ENCODE measurements around the gene TTF1. TPM values are rescaled to one million over a fixed set of nuclear protein-coding genes. Genes with fewer than 3 reads are reported as not detected.

The TTF1 gene
- total RNA-seq, 4 donors from 2014 or later, result 11.9 to 18.2 (median 12.8) TPM

DNA sequence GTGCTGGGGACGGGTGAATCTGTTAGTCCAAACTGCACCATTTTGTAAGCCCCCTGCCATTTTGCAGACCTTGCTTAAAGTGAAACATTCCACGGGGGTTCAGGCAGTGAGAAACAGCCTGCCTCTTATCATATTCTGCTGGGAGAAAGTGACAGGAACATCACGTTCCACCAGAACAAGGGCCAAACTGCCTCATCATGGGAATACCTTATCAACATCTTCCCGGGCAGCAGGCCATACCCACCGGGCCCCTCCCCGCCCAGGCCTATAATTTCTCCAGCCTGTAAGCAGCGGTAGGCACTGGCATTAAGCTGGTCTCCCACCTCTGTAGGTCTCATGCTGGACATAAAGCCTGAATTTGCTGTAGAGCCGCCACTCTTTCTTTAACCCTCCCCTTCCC lies 1.9 kb upstream of the TTF1 start:
- in situ Hi-C loops (cut with MboI; ENCODE audit: low sequenced_read_pairs in 4 of 4), result loop anchor here in 2 of 4 donors (25.0 kb wide), 3 partner anchors 104 to 646 kb away; no protein-coding TSS in a partner anchor
- peaks cover 26 to 32% of the 10 kb centered on the region in 2 donors for H3K4me1 ChIP-seq
- ATAC-seq (no peak), DNase-seq (no peak)
- no peaks in the 10 kb centered on the region for H3K36me3 ChIP-seq
- intact Hi-C loops (cut with DNase I; ENCODE audit: low total_unique reads), result no loop called here
- no peak overlapping the region for H3K27ac ChIP-seq
- TF ChIP-seq, protein P1, sequence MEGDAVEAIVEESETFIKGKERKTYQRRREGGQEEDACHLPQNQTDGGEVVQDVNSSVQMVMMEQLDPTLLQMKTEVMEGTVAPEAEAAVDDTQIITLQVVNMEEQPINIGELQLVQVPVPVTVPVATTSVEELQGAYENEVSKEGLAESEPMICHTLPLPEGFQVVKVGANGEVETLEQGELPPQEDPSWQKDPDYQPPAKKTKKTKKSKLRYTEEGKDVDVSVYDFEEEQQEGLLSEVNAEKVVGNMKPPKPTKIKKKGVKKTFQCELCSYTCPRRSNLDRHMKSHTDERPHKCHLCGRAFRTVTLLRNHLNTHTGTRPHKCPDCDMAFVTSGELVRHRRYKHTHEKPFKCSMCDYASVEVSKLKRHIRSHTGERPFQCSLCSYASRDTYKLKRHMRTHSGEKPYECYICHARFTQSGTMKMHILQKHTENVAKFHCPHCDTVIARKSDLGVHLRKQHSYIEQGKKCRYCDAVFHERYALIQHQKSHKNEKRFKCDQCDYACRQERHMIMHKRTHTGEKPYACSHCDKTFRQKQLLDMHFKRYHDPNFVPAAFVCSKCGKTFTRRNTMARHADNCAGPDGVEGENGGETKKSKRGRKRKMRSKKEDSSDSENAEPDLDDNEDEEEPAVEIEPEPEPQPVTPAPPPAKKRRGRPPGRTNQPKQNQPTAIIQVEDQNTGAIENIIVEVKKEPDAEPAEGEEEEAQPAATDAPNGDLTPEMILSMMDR (IDR thresholded peaks at IDR 0.05 in 4 of 5, conservative IDR thresholded peaks at IDR 0.05 in 1 of 5), result no peak
- TF ChIP-seq POLR2A (IDR thresholded peaks at IDR 0.05), result no peak
- H3K4me3 ChIP-seq, result no peak overlapping the region
- H3K27me3 ChIP-seq, result peaks cover 41 to 43% (median 41%) of the 10 kb centered on the region in 3 donors
- no peaks in the 10 kb centered on the region for H3K9me3 ChIP-seq

DNA sequence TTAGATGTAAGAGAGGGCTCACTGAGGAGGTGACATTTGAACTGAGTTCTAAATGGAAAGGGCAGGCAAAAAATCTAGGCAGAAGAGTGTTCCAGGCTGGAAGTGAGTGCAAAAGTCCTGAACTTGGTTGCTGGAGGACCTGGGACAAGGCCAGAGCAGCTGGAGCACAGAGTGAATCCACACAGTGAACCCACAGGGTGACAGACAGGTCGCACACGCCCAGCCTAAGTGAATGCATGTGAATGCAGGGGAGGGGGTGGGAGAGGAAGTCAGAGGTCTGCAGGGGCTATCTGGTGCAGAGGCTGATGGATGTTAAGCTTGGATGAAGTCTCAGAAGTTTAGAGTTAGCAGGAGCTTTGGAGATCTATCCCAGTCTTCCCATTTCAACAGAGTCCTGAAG lies 556 bp upstream of the TTF1 start:
- TF ChIP-seq, protein P1 (IDR thresholded peaks at IDR 0.05 in 4 of 5, conservative IDR thresholded peaks at IDR 0.05 in 1 of 5), result no peak
- no peak for TF ChIP-seq POLR2A (IDR thresholded peaks at IDR 0.05)
- in situ Hi-C loops (cut with MboI; ENCODE audit: low sequenced_read_pairs in 4 of 4), result loop anchor here in 2 of 4 donors (25.0 kb wide), 3 partner anchors 105 to 645 kb away; no protein-coding TSS in a partner anchor
- DNase-seq, result no peak
- peaks cover 29 to 34% of the 10 kb centered on the region in 2 donors for H3K4me1 ChIP-seq
- peak overlapping the region; percentile 72 to 90 (median 84) for H3K4me3 ChIP-seq
- peaks cover 0 to 3% of the 10 kb centered on the region in 2 donors for H3K36me3 ChIP-seq
- intact Hi-C loops (cut with DNase I; ENCODE audit: low total_unique reads), result no loop called here
- ATAC-seq, result no peak
- H3K27me3 ChIP-seq, result peaks cover 28 to 30% (median 28%) of the 10 kb centered on the region in 3 donors
- no peaks in the 10 kb centered on the region for H3K9me3 ChIP-seq
- H3K27ac ChIP-seq, result no peak overlapping the region

DNA sequence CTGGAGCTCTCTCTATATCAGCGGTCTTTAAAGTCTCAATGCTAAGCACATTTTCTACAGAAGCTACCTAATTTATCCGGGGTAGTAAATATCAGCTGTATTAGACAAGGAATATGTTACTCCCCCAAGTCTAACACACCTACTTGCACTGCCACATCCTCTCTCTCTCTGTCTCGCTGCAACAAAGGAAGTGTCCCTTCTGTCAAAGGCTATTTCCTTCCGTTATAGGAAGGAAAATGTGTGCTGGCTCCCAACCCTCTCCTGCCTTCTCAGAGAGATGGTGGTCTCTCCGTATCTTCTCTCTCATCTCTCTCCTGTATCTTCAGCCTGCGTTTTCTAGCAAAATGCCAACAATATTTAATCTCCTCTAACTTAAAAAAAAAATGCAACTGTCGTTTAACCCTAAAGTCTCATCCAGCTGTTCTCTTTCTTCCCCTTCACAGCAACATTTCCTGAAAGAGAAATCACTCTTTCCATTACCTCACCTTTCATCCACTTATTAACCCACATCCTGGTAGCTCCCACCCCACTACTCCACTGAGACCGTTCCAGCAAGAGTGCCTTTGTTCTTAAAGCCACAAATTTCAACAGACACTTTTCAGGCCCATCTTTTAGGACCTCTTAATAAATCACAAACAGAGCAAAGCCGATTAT lies 2.3 kb downstream of the TTF1 start:
- ATAC-seq, result no peak
- Histone ChIP-seq H3K36me3 (peaks cover 0 to 23% of the 10 kb centered on the region in 2 donors), H3K9me3 (no peaks in the 10 kb centered on the region), H3K4me1 (peaks cover 19 to 26% of the 10 kb centered on the region in 2 donors), H3K4me3 (no peak overlapping the region), H3K27me3 (peaks cover 0 to 3% (median under 1%) of the 10 kb centered on the region in 3 donors), H3K27ac (no peak overlapping the region)
- intact Hi-C loops (cut with DNase I; ENCODE audit: low total_unique reads), result no loop called here
- DNase-seq, result no peak
- no peak for TF ChIP-seq POLR2A (IDR thresholded peaks at IDR 0.05)
- TF ChIP-seq, protein P1 (IDR thresholded peaks at IDR 0.05 in 4 of 5, conservative IDR thresholded peaks at IDR 0.05 in 1 of 5), result no peak
- in situ Hi-C loops (cut with MboI; ENCODE audit: low sequenced_read_pairs in 4 of 4), result loop anchor here in 2 of 4 donors (25.0 kb wide), 3 partner anchors 108 to 642 kb away; no protein-coding TSS in a partner anchor

DNA sequence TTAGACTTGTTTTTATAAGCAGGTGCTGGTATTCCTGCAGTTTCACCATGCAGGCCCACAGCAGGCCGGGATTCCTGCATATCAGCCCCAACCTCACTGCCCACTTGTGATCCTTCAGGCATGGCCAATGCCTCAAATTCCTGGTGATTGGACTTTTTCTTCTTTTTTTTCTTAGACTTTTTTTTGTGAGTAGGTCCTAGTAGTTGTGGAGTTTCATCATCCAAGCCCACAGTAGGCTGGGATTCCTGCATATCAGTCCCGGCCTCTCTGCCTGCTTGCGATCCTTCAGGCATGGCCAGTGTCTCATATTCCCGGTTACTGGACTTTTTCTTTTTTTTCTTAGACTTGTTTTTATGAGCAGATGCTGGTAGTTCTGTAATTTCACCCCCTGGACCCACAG lies 4.8 kb downstream of the TTF1 start:
- in situ Hi-C loops (cut with MboI; ENCODE audit: low sequenced_read_pairs in 4 of 4) (loop anchor here in 2 of 4 donors (25.0 kb wide), 3 partner anchors 110 to 640 kb away; no protein-coding TSS in a partner anchor), intact Hi-C loops (cut with DNase I; ENCODE audit: low total_unique reads) (no loop called here)
- DNase-seq (no peak), ATAC-seq (no peak)
- TF ChIP-seq, protein P1 (IDR thresholded peaks at IDR 0.05 in 4 of 5, conservative IDR thresholded peaks at IDR 0.05 in 1 of 5), result no peak
- TF ChIP-seq POLR2A (IDR thresholded peaks at IDR 0.05), result no peak
- H3K4me1 ChIP-seq, result peaks cover 19 to 22% of the 10 kb centered on the region in 2 donors
- H3K4me3 ChIP-seq, result no peak overlapping the region
- no peaks in the 10 kb centered on the region for H3K27me3 ChIP-seq
- no peak overlapping the region for H3K27ac ChIP-seq
- peaks cover 0 to 48% of the 10 kb centered on the region in 2 donors for H3K36me3 ChIP-seq
- H3K9me3 ChIP-seq, result no peaks in the 10 kb centered on the region

Measured in gastrocnemius medialis (tissue), 4 donors.